ENCODE data around the gene PRG2. TPM values are rescaled to one million over a fixed set of nuclear protein-coding genes. Genes with fewer than 3 reads are reported as not detected.

The PRG2 gene
- total RNA-seq, 2 donors from 2014 or later = 3.9 to 5.2 TPM

- Mint-ChIP-seq H3K27ac (no peak within 1 kb of the TSS), H3K36me3 (ENCODE audit: insufficient read depth in 2 of 2) (no peaks in the 10 kb centered on the region), H3K4me1 (ENCODE audit: low read depth) (no peaks in the 10 kb centered on the region), H3K27me3 (ENCODE audit: low read depth) (peaks cover 25% of the 10 kb centered on the region), H3K9me3 (no peaks in the 10 kb centered on the region), H3K4me3 (no peak within 1 kb of the TSS)
- ATAC-seq (replicated peaks in 1 of 2) (no peak), DNase-seq (no peak)
Observed at GRCh38 chr11:57380975-57381374, 9.5 kb downstream of the PRG2 start, which contains the start of gene PRG3. Gene PRG3 (minus strand): TSS chr11:57381150. CDS start chr11:57380708, 442 bp downstream.

- Mint-ChIP-seq H3K27ac (no peak overlapping the region), H3K36me3 (ENCODE audit: insufficient read depth in 2 of 2) (no peaks in the 10 kb centered on the region), H3K4me3 (no peak overlapping the region), H3K9me3 (no peaks in the 10 kb centered on the region), H3K4me1 (ENCODE audit: low read depth) (no peaks in the 10 kb centered on the region), H3K27me3 (ENCODE audit: low read depth) (peaks cover 21% of the 10 kb centered on the region)
- DNase-seq (no peak), ATAC-seq (replicated peaks in 1 of 2) (no peak)
Observed at GRCh38 chr11:57379732-57380131, 10.7 kb downstream of the PRG2 start.

- no peaks in the 10 kb centered on the region for H3K4me1 Mint-ChIP-seq (ENCODE audit: low read depth)
- no peak for ATAC-seq (replicated peaks in 1 of 2)
- no peaks in the 10 kb centered on the region for H3K9me3 Mint-ChIP-seq
- DNase-seq = no peak
- no peak overlapping the region for H3K4me3 Mint-ChIP-seq
- peaks cover 21% of the 10 kb centered on the region for H3K27me3 Mint-ChIP-seq (ENCODE audit: low read depth)
- no peak overlapping the region for H3K27ac Mint-ChIP-seq
- no peaks in the 10 kb centered on the region for H3K36me3 Mint-ChIP-seq (ENCODE audit: insufficient read depth in 2 of 2)
Observed at GRCh38 chr11:57378186-57378585, 12.3 kb downstream of the PRG2 start.

GRCh38 chr11:57377107-57377506, 13.3 kb downstream of the PRG2 start:
- H3K27ac Mint-ChIP-seq = no peak overlapping the region
- H3K36me3 Mint-ChIP-seq (ENCODE audit: insufficient read depth in 2 of 2) = no peaks in the 10 kb centered on the region
- H3K27me3 Mint-ChIP-seq (ENCODE audit: low read depth) = peaks cover 21% of the 10 kb centered on the region
- DNase-seq (no peak), ATAC-seq (replicated peaks in 1 of 2) (no peak)
- no peak overlapping the region for H3K4me3 Mint-ChIP-seq
- no peaks in the 10 kb centered on the region for H3K9me3 Mint-ChIP-seq
- no peaks in the 10 kb centered on the region for H3K4me1 Mint-ChIP-seq (ENCODE audit: low read depth)

- Mint-ChIP-seq H3K36me3 (ENCODE audit: insufficient read depth in 2 of 2) (no peaks in the 10 kb centered on the region), H3K27ac (no peak overlapping the region), H3K4me3 (no peak overlapping the region), H3K9me3 (no peaks in the 10 kb centered on the region), H3K4me1 (ENCODE audit: low read depth) (no peaks in the 10 kb centered on the region), H3K27me3 (ENCODE audit: low read depth) (peaks cover 21% of the 10 kb centered on the region)
- DNase-seq (no peak), ATAC-seq (replicated peaks in 1 of 2) (no peak)
Observed at GRCh38 chr11:57376095-57377090, 14.1 kb downstream of the PRG2 start.

GRCh38 chr11:57375490-57375889, 15.0 kb downstream of the PRG2 start:
- H3K9me3 Mint-ChIP-seq = no peaks in the 10 kb centered on the region
- peaks cover 19% of the 10 kb centered on the region for H3K27me3 Mint-ChIP-seq (ENCODE audit: low read depth)
- no peak overlapping the region for H3K4me3 Mint-ChIP-seq
- ATAC-seq (replicated peaks in 1 of 2) (no peak), DNase-seq (no peak)
- H3K27ac Mint-ChIP-seq = no peak overlapping the region
- H3K4me1 Mint-ChIP-seq (ENCODE audit: low read depth) = no peaks in the 10 kb centered on the region
- H3K36me3 Mint-ChIP-seq (ENCODE audit: insufficient read depth in 2 of 2) = no peaks in the 10 kb centered on the region

GRCh38 chr11:57374966-57375365, 15.5 kb downstream of the PRG2 start:
- Mint-ChIP-seq H3K27me3 (ENCODE audit: low read depth) (peaks cover 15% of the 10 kb centered on the region), H3K4me3 (no peak overlapping the region), H3K27ac (no peak overlapping the region), H3K36me3 (ENCODE audit: insufficient read depth in 2 of 2) (no peaks in the 10 kb centered on the region), H3K9me3 (no peaks in the 10 kb centered on the region), H3K4me1 (ENCODE audit: low read depth) (no peaks in the 10 kb centered on the region)
- ATAC-seq (replicated peaks in 1 of 2) (no peak), DNase-seq (no peak)

GRCh38 chr11:57373146-57373545, 17.3 kb downstream of the PRG2 start:
- no peaks in the 10 kb centered on the region for H3K9me3 Mint-ChIP-seq
- ATAC-seq (replicated peaks in 1 of 2) (no peak), DNase-seq (no peak)
- no peak overlapping the region for H3K27ac Mint-ChIP-seq
- H3K4me1 Mint-ChIP-seq (ENCODE audit: low read depth) = no peaks in the 10 kb centered on the region
- H3K4me3 Mint-ChIP-seq = no peak overlapping the region
- H3K36me3 Mint-ChIP-seq (ENCODE audit: insufficient read depth in 2 of 2) = no peaks in the 10 kb centered on the region
- peaks cover 9% of the 10 kb centered on the region for H3K27me3 Mint-ChIP-seq (ENCODE audit: low read depth)

GRCh38 chr11:57370941-57371340, 19.5 kb downstream of the PRG2 start:
- Mint-ChIP-seq H3K4me1 (ENCODE audit: low read depth) (no peaks in the 10 kb centered on the region), H3K27me3 (ENCODE audit: low read depth) (no peaks in the 10 kb centered on the region), H3K9me3 (no peaks in the 10 kb centered on the region), H3K4me3 (no peak overlapping the region), H3K27ac (no peak overlapping the region), H3K36me3 (ENCODE audit: insufficient read depth in 2 of 2) (no peaks in the 10 kb centered on the region)
- no peak for DNase-seq
- ATAC-seq (replicated peaks in 1 of 2) = no peak

GRCh38 chr11:57370251-57370650, 20.2 kb downstream of the PRG2 start:
- ATAC-seq (replicated peaks in 1 of 2) (no peak), DNase-seq (no peak)
- Mint-ChIP-seq H3K36me3 (ENCODE audit: insufficient read depth in 2 of 2) (no peaks in the 10 kb centered on the region), H3K27ac (no peak overlapping the region), H3K27me3 (ENCODE audit: low read depth) (no peaks in the 10 kb centered on the region), H3K4me3 (no peak overlapping the region), H3K4me1 (ENCODE audit: low read depth) (no peaks in the 10 kb centered on the region), H3K9me3 (no peaks in the 10 kb centered on the region)

- DNase-seq (no peak), ATAC-seq (replicated peaks in 1 of 2) (no peak)
- Mint-ChIP-seq H3K4me3 (no peak overlapping the region), H3K4me1 (ENCODE audit: low read depth) (no peaks in the 10 kb centered on the region), H3K27ac (no peak overlapping the region), H3K27me3 (ENCODE audit: low read depth) (no peaks in the 10 kb centered on the region), H3K36me3 (ENCODE audit: insufficient read depth in 2 of 2) (no peaks in the 10 kb centered on the region), H3K9me3 (no peaks in the 10 kb centered on the region)
Observed at GRCh38 chr11:57368845-57369232, 21.6 kb downstream of the PRG2 start.

- Mint-ChIP-seq H3K4me1 (ENCODE audit: low read depth) (no peaks in the 10 kb centered on the region), H3K36me3 (ENCODE audit: insufficient read depth in 2 of 2) (no peaks in the 10 kb centered on the region), H3K27me3 (ENCODE audit: low read depth) (no peaks in the 10 kb centered on the region), H3K9me3 (no peaks in the 10 kb centered on the region), H3K4me3 (no peak overlapping the region), H3K27ac (no peak overlapping the region)
- DNase-seq (no peak), ATAC-seq (replicated peaks in 1 of 2) (no peak)
Observed at GRCh38 chr11:57368106-57368844, 22.2 kb downstream of the PRG2 start.

GRCh38 chr11:57364851-57365660, 25.4 kb downstream of the PRG2 start:
- no peak for ATAC-seq (replicated peaks in 1 of 2)
- no peak overlapping the region for H3K27ac Mint-ChIP-seq
- DNase-seq = no peak
- H3K27me3 Mint-ChIP-seq (ENCODE audit: low read depth) = peaks cover 8% of the 10 kb centered on the region
- no peaks in the 10 kb centered on the region for H3K36me3 Mint-ChIP-seq (ENCODE audit: insufficient read depth in 2 of 2)
- no peak overlapping the region for H3K4me3 Mint-ChIP-seq
- no peaks in the 10 kb centered on the region for H3K4me1 Mint-ChIP-seq (ENCODE audit: low read depth)
- peaks cover 0 to 3% of the 10 kb centered on the region in 2 donors for H3K9me3 Mint-ChIP-seq
